ENCODE data around the gene SEC24C.
"Not testable (repeated sequence)": the region's sequence is repeated elsewhere in the genome, so short reads cannot be mapped to it uniquely, and the experiment has no call there.

The SEC24C gene

GRCh38 chr10:73786512-73786885 lies 42.3 kb downstream of the SEC24C start:
- Histone ChIP-seq H3K79me2 (ENCODE audit: insufficient read depth, low read length) (peaks cover 47% of the 10 kb centered on the region), H3F3A (ENCODE audit: insufficient read depth) (peaks cover 9% of the 10 kb centered on the region; the same call in 1 of the 2 replicates), H3K9me3 (ENCODE audit: insufficient read depth, low read length) (no peaks in the 10 kb centered on the region), H3K36me3 (ENCODE audit: low read length) (no peaks in the 10 kb centered on the region), H2AFZ (ENCODE audit: low read depth, low read length, severe bottlenecking) (peak overlapping the region; percentile 79), H3K4me2 (ENCODE audit: low read depth, low read length, poor library complexity, severe bottlenecking) (peak overlapping the region; percentile 60), H3K27ac (ENCODE audit: low read depth, low read length) (0 out of 2 replicates have a peak overlapping the region, but pooled peaks have one; percentile 72), H3K27me3 (ENCODE audit: low read length) (no peaks in the 10 kb centered on the region), H3K9ac (ENCODE audit: low read length) (peak overlapping the region; percentile 87), H4K20me1 (ENCODE audit: low read depth, low read length) (no peaks in the 10 kb centered on the region), H3K9me2 (replicated peaks; ENCODE audit: insufficient read depth, low read length) (no peaks in the 10 kb centered on the region), H3K4me3 (ENCODE audit: insufficient read depth, low read length, poor library complexity, severe bottlenecking) (peak overlapping the region; percentile 90)
- TF ChIP-seq EZH2phosphoT487 (conservative IDR thresholded peaks at IDR 0.05; ENCODE audit: low read length) (no peak), CTCF (IDR thresholded peaks at IDR 0.05; ENCODE audit: insufficient read depth, low read length, poor library complexity, severe bottlenecking) (no peak)

GRCh38 chr10:73787031-73787800 lies 43.0 kb downstream of the SEC24C start:
- H4K20me1 ChIP-seq (ENCODE audit: low read depth, low read length); H3K9me2 ChIP-seq (replicated peaks; ENCODE audit: insufficient read depth, low read length); H3F3A ChIP-seq (ENCODE audit: insufficient read depth); H3K9me3 ChIP-seq (ENCODE audit: insufficient read depth, low read length); H3K4me2 ChIP-seq (ENCODE audit: low read depth, low read length, poor library complexity, severe bottlenecking); H3K9ac ChIP-seq (ENCODE audit: low read length); H2AFZ ChIP-seq (ENCODE audit: low read depth, low read length, severe bottlenecking); H3K27ac ChIP-seq (ENCODE audit: low read depth, low read length); H3K27me3 ChIP-seq (ENCODE audit: low read length); H3K4me3 ChIP-seq (ENCODE audit: insufficient read depth, low read length, poor library complexity, severe bottlenecking); H3K36me3 ChIP-seq (ENCODE audit: low read length): not testable (repeated sequence)
- peaks cover 40% of the 10 kb centered on the region for H3K79me2 ChIP-seq (ENCODE audit: insufficient read depth, low read length)

- H3K4me3 ChIP-seq (ENCODE audit: insufficient read depth, low read length, poor library complexity, severe bottlenecking), result no peak overlapping the region
- H4K20me1 ChIP-seq (ENCODE audit: low read depth, low read length), result no peaks in the 10 kb centered on the region
- no peak overlapping the region for H3K27ac ChIP-seq (ENCODE audit: low read depth, low read length)
- peaks cover 5% of the 10 kb centered on the region; the same call in 1 of the 2 replicates for H3F3A ChIP-seq (ENCODE audit: insufficient read depth)
- peaks cover 22% of the 10 kb centered on the region for H3K79me2 ChIP-seq (ENCODE audit: insufficient read depth, low read length)
- no peaks in the 10 kb centered on the region for H3K36me3 ChIP-seq (ENCODE audit: low read length)
- H3K9ac ChIP-seq (ENCODE audit: low read length), result no peak overlapping the region
- no peak overlapping the region for H3K4me2 ChIP-seq (ENCODE audit: low read depth, low read length, poor library complexity, severe bottlenecking)
- no peaks in the 10 kb centered on the region for H3K9me3 ChIP-seq (ENCODE audit: insufficient read depth, low read length)
- H3K9me2 ChIP-seq (replicated peaks; ENCODE audit: insufficient read depth, low read length), result no peaks in the 10 kb centered on the region
- no peaks in the 10 kb centered on the region for H3K27me3 ChIP-seq (ENCODE audit: low read length)
- TF ChIP-seq CTCF (IDR thresholded peaks at IDR 0.05; ENCODE audit: insufficient read depth, low read length, poor library complexity, severe bottlenecking) (no peak), EZH2phosphoT487 (conservative IDR thresholded peaks at IDR 0.05; ENCODE audit: low read length) (no peak)
- no peak overlapping the region for H2AFZ ChIP-seq (ENCODE audit: low read depth, low read length, severe bottlenecking)
These were observed 44.9 kb downstream of the SEC24C start for GRCh38 chr10:73788864-73789658.

- Histone ChIP-seq H4K20me1 (ENCODE audit: low read depth, low read length) (no peaks in the 10 kb centered on the region), H3F3A (ENCODE audit: insufficient read depth) (peaks cover 4% of the 10 kb centered on the region; the same call in 1 of the 2 replicates), H3K4me3 (ENCODE audit: insufficient read depth, low read length, poor library complexity, severe bottlenecking) (no peak overlapping the region), H3K79me2 (ENCODE audit: insufficient read depth, low read length) (peaks cover 16% of the 10 kb centered on the region), H3K27me3 (ENCODE audit: low read length) (no peaks in the 10 kb centered on the region), H3K36me3 (ENCODE audit: low read length) (no peaks in the 10 kb centered on the region), H3K9me3 (ENCODE audit: insufficient read depth, low read length) (no peaks in the 10 kb centered on the region), H3K9me2 (replicated peaks; ENCODE audit: insufficient read depth, low read length) (no peaks in the 10 kb centered on the region), H3K4me2 (ENCODE audit: low read depth, low read length, poor library complexity, severe bottlenecking) (no peak overlapping the region), H2AFZ (ENCODE audit: low read depth, low read length, severe bottlenecking) (no peak overlapping the region), H3K9ac (ENCODE audit: low read length) (no peak overlapping the region), H3K27ac (ENCODE audit: low read depth, low read length) (no peak overlapping the region)
- TF ChIP-seq EZH2phosphoT487 (conservative IDR thresholded peaks at IDR 0.05; ENCODE audit: low read length) (no peak), CTCF (IDR thresholded peaks at IDR 0.05; ENCODE audit: insufficient read depth, low read length, poor library complexity, severe bottlenecking) (no peak)
These were observed 45.5 kb downstream of the SEC24C start for GRCh38 chr10:73789659-73790055.

Data from SU-DHL-6 (cell line).